DND-41 (cell line): ENCODE results near the gene FTO.

Experiments used
- ATAC-seq: fragments of 200-7000 bp; cut with Tn5 transposase; 3 replicates; pipeline ENCODE4 v1.9.1; 2021; ENCODE audit warnings: low read depth; ENCODE audit not compliant: insufficient read depth
- DNase-seq: peaks from one replicate; pipeline ENCODE4 v3.0.0-alpha.2; 2020
- H2AFZ ChIP-seq: 2 replicates; pipeline ENCODE4 v1.6.0; 2012; ENCODE audit warnings: low read depth, low read length
- H3K27ac ChIP-seq: 2 replicates; pipeline ENCODE4 v1.5.1; 2012; ENCODE audit warnings: low read length, inconsistent platforms
- H3K27me3 ChIP-seq: fragments of 200-600 bp; sonication (generic); 2 replicates; pipeline ENCODE4 v1.6.0; 2012; ENCODE audit warnings: low read length, mild to moderate bottlenecking, inconsistent platforms; ENCODE audit not compliant: insufficient read depth, poor library complexity
- H3K36me3 ChIP-seq: 2 replicates; pipeline ENCODE4 v1.5.1; 2012; ENCODE audit warnings: low read length, inconsistent platforms; ENCODE audit not compliant: insufficient read depth
- H3K4me1 ChIP-seq: 2 replicates; pipeline ENCODE4 v1.5.1; 2012; ENCODE audit warnings: mild to moderate bottlenecking, low read length; ENCODE audit not compliant: insufficient read depth
- H3K4me2 ChIP-seq: 2 replicates; pipeline ENCODE4 v1.6.0; 2012; ENCODE audit warnings: mild to moderate bottlenecking, moderate library complexity, low read length, inconsistent platforms; ENCODE audit not compliant: insufficient read depth
- H3K4me3 ChIP-seq, 2 experiments: fragments of 200-600 bp in 1 of 2; shearing (Covaris generic) in 1 of 2; 2 replicates each; pipeline ENCODE4 v1.5.1; 2012 to 2016; ENCODE audit warnings: inconsistent platforms in 2 of 2, low read length in 2 of 2, mild to moderate bottlenecking in 2 of 2, low read depth in 1 of 2, moderate library complexity in 1 of 2
- H3K79me2 ChIP-seq: 2 replicates; pipeline ENCODE4 v1.6.0; 2012; ENCODE audit warnings: low read length, inconsistent platforms; ENCODE audit not compliant: insufficient read depth
- H3K9ac ChIP-seq: 2 replicates; pipeline ENCODE4 v1.6.0; 2012; ENCODE audit warnings: low read depth, mild to moderate bottlenecking, inconsistent platforms, low read length, moderate library complexity
- H3K9me3 ChIP-seq: 2 replicates; pipeline ENCODE4 v1.5.1; 2012; ENCODE audit warnings: low read length, moderate library complexity, mild to moderate bottlenecking, inconsistent platforms; ENCODE audit not compliant: insufficient read depth, severe bottlenecking
- H4K20me1 ChIP-seq: 2 replicates; pipeline ENCODE4 v1.6.0; 2012; ENCODE audit warnings: low read length; ENCODE audit not compliant: insufficient read depth
- CTCF ChIP-seq: IDR thresholded peaks from 2 replicates; pipeline ENCODE4 v1.5.1; 2012; ENCODE audit warnings: borderline replicate concordance, low read length, moderate library complexity, mild to moderate bottlenecking; ENCODE audit not compliant: poor library complexity, severe bottlenecking; ENCODE audit errors: extremely low read depth
- EZH2 ChIP-seq: IDR thresholded peaks from 3 replicates; pipeline ENCODE4 v1.6.1; 2012; ENCODE audit warnings: borderline replicate concordance, low read depth, mild to moderate bottlenecking, moderate library complexity, low read length, inconsistent platforms; ENCODE audit not compliant: severe bottlenecking

FTO gene

GRCh38 chr16:53998966-53999522, 295.1 kb downstream of the FTO start:
- Histone ChIP-seq H3K36me3 (peaks cover 4% of the 10 kb centered on the region; the same call in 1 of the 2 replicates), H3K4me1 (peaks cover 35% of the 10 kb centered on the region), H2AFZ (no peak overlapping the region), H3K27ac (no peak overlapping the region), H3K4me3 (no peak overlapping the region), H4K20me1 (no peaks in the 10 kb centered on the region), H3K79me2 (peaks cover 8% of the 10 kb centered on the region), H3K9ac (no peak overlapping the region), H3K4me2 (no peak overlapping the region), H3K9me3 (no peaks in the 10 kb centered on the region), H3K27me3 (no peaks in the 10 kb centered on the region)
- TF ChIP-seq EZH2 (no peak), CTCF (no peak)
- DNase-seq (no peak), ATAC-seq (no peak)

- ATAC-seq = no peak
Measured at GRCh38 chr16:53999841-54000240, 295.9 kb downstream of the FTO start.

GRCh38 chr16:54000361-54000760, 296.4 kb downstream of the FTO start:
- TF ChIP-seq CTCF (no peak), EZH2 (no peak)
- DNase-seq = no peak
- no peak overlapping the region for H3K4me3 ChIP-seq

More at GRCh38 chr16:53999841-54000240, 295.9 kb downstream of the FTO start:
- Histone ChIP-seq H3K36me3 (peaks cover 4% of the 10 kb centered on the region; the same call in 1 of the 2 replicates), H3K4me1 (peaks cover 27% of the 10 kb centered on the region), H3K27me3 (no peaks in the 10 kb centered on the region), H3K4me3 (no peak overlapping the region), H3K27ac (peak overlapping the region; percentile 48), H3K9ac (no peak overlapping the region), H3K9me3 (no peaks in the 10 kb centered on the region), H4K20me1 (no peaks in the 10 kb centered on the region), H2AFZ (no peak overlapping the region), H3K79me2 (peaks cover 2% of the 10 kb centered on the region; the same call in 1 of the 2 replicates), H3K4me2 (no peak overlapping the region)
- DNase-seq = no peak
- TF ChIP-seq EZH2 (no peak), CTCF (no peak)

More at GRCh38 chr16:54000361-54000760, 296.4 kb downstream of the FTO start:
- H3K27ac ChIP-seq = peak overlapping the region; percentile 48; the same call in 1 of the 2 replicates
- H3K9me3 ChIP-seq = no peaks in the 10 kb centered on the region
- no peaks in the 10 kb centered on the region for H3K79me2 ChIP-seq
- H3K4me1 ChIP-seq = peaks cover 22% of the 10 kb centered on the region
- ATAC-seq = no peak
- no peak overlapping the region for H3K9ac ChIP-seq
- 0 out of 2 replicates have a peak, but pooled peaks cover 4% of the 10 kb centered on the region for H3K36me3 ChIP-seq
- H4K20me1 ChIP-seq = no peaks in the 10 kb centered on the region
- no peak overlapping the region for H3K4me2 ChIP-seq
- H3K27me3 ChIP-seq = no peaks in the 10 kb centered on the region
- no peak overlapping the region for H2AFZ ChIP-seq
